CD4-positive, alpha-beta T cell treated with Interleukin-6 for 4 hours (primary cell): Measurements from ENCODE around the gene ROBO1.

Source experiments
- DNase-seq: peaks from one replicate; pipeline ENCODE4 v3.0.0-alpha.2; 2020; ENCODE audit warnings: mixed read lengths

Gene ROBO1

DNA sequence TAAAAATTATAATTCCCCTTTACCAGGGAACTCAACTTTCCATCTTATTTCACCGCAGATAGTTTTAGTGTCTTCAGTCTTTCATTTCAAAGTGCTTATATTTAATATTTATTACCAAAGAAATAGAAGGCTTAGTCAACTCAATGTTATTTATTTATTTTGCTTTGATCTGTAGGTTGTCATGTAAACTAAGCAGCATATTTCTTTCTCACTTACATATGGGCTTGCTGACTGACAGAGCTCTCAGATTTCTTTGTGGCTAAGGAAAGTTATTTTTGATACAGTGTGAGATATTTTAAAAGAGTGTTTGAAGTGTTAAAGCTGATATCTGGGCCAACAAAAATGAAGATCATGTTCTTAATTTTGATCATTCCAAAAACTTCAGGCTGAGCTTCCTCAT is 331.4 kb downstream of the ROBO1 start:
- DNase-seq = no peak

GRCh38 chr3:79427081-79427480 is 340.7 kb downstream of the ROBO1 start:
- DNase-seq = no peak

GRCh38 chr3:79424811-79425210 is 343.0 kb downstream of the ROBO1 start:
- DNase-seq = no peak

GRCh38 chr3:79423417-79423816 is 344.4 kb downstream of the ROBO1 start:
- DNase-seq = no peak

- DNase-seq = no peak
These were observed 346.5 kb downstream of the ROBO1 start for GRCh38 chr3:79421273-79421672.

DNA sequence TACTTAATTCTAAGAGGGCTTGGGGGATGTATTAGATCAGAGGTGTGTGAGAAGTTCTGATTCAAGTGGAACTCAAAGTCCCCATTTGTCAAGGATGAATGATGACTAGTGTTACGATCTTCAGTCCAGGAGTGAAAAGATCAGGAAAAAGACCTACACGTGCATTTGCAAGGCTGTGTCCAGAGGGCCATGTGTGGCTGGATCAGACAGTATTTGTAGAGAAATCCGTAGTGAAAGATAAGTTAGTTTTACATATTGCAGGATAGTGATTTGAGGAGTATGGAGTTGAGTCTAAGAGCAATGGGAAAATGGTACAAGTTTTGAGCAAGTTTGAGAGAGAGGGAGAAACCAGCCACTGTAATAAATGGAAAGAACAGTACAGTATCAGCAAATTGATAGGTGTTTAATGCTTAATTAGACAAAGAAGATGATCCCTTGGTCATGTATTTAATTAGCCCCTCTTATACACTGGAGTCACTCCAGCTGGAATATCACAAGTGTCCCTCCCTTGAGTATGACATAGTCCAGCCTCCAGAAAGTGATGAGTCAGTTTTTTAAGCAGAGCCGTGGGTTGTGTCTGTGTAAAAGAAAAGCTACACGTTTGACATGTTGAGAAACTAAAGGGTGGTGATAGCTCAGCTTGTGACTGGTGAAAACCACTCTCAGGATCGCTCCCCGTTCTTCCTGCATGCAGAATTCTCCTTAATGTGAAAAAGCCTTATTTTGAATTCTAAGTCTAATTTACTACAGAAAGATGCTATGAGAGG is 348.8 kb downstream of the ROBO1 start:
- no peak for DNase-seq

DNA sequence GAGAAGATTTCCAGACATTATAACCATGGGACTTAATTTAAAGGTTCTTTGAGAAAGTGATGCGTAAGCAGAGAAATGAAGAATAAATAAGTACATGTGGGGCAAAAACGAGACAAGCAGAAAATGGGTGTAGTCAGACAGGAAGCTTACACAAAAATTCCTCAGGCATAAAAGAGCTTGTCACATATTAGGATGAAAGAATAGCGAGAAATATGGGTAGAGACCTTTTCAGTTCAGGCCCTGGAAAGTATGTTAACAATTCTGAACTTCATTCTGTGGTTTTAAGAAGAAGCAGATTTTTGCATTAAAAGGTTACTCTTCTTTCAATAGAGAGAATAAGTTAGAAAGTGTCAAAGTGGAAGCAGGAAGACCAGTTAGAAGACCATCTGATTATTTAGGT is 352.4 kb downstream of the ROBO1 start:
- DNase-seq = no peak

GRCh38 chr3:79414806-79415205 is 353.0 kb downstream of the ROBO1 start:
- no peak for DNase-seq

- no peak for DNase-seq
These were observed 353.8 kb downstream of the ROBO1 start for GRCh38 chr3:79414035-79414434.

GRCh38 chr3:79412537-79412936 is 355.3 kb downstream of the ROBO1 start:
- DNase-seq = no peak

GRCh38 chr3:79410617-79411016 is 357.2 kb downstream of the ROBO1 start:
- no peak for DNase-seq

GRCh38 chr3:79410136-79410535 is 357.7 kb downstream of the ROBO1 start:
- no peak for DNase-seq

DNA sequence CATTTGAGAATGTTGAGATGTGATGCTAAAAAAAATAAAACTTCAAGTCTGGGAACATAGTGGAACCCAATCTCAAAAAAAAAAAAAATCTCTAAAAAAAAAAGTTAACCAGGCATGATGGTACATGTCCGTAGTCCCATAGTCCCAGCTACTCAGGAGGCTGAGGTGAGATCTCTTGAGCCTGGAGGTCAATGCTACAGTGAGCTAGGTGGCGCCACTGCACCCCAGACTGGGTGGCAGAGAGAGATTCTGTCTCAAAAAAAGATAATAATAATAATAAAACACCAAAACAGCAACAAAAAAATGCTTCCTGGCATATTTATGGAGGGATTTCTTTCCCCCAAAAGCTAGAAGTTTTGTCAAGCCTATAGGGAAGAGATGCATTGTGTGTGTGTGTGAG is 361.6 kb downstream of the ROBO1 start:
- no peak for DNase-seq

GRCh38 chr3:79405183-79405582 is 362.6 kb downstream of the ROBO1 start:
- no peak for DNase-seq

DNA sequence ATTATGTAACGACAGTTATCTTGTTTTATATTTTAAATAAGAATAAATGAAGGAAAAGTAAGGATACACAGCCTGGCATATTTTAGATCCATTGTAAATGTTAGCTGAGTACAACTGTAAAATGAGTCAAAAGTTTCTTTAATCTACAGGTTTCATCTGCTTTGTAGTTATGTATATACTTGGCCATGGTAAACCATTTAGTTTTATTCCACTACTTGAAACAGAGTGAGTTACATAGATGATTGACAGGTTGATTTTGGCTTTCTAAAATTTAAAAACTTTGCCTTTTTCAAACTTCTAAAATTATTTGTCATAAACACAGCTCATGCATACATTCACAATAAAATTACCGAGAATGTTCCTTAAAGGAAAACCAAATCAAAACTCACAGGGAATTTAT is 371.2 kb downstream of the ROBO1 start:
- no peak for DNase-seq

GRCh38 chr3:79392479-79392878 is 375.3 kb downstream of the ROBO1 start:
- DNase-seq = no peak

DNA sequence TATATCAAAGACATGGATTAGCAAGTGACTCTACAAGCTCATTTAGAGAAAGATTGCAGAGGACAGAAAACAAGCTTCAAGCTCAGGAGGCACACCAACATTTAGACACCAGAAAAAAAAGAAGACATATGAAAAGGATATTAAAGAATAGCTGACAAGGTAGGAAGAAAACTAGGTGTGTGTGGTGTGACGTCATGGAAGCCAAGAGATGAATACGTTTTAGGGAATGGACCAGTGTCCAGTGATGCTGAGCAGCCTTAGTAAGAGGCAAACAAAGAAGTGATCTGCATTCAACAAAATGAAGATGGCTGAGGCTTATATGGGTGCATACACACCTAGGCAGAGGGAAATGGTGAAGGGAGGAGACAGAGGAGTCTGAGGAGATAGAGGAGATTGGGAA is 377.4 kb downstream of the ROBO1 start:
- no peak for DNase-seq

GRCh38 chr3:79385211-79385610 is 382.6 kb downstream of the ROBO1 start:
- DNase-seq = no peak

- DNase-seq = no peak
These were observed 384.3 kb downstream of the ROBO1 start for GRCh38 chr3:79383402-79384012.

DNA sequence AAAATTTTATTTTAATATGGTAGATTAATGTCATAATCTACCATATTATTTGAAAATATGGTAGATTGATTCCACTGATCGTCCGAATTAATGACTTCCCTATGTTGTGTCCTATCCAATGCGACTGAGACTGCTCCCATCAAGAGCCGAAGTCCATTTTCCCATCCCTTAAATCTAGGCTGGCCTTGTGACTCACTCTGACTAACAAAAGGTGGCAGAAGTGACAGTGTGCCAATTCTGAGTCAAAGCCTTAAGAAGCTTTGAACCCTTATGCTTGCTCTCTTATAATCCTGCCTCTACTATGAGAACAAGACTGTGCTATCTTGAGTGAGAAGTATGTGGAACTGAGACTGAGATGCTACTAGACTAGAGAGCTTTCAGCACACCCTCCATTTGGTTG is 387.2 kb downstream of the ROBO1 start:
- DNase-seq = no peak

- DNase-seq = no peak
These were observed 389.7 kb downstream of the ROBO1 start for GRCh38 chr3:79378064-79378463.

DNA sequence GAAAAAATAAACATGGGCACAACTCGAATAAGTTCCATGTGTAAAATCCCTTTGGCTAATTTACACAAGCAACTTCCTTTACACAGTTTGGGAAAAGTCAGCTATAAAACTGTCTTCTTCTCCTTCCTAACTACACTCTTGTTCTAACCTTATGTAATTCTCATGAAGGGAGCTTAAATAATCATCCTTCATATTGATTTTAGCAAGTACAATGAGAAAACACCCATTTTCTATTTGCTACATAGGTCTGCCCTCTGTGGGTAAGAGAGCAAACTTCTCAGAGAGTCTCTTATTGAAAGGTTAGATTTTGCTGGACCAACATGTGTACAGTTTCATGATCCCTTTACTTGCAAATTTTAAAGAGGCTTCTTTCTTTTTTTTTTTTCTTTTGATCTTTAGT is 398.5 kb downstream of the ROBO1 start:
- DNase-seq = no peak

GRCh38 chr3:79368403-79368802 is 399.4 kb downstream of the ROBO1 start:
- DNase-seq = no peak

GRCh38 chr3:79367803-79368202 is 400.0 kb downstream of the ROBO1 start:
- DNase-seq = no peak

DNA sequence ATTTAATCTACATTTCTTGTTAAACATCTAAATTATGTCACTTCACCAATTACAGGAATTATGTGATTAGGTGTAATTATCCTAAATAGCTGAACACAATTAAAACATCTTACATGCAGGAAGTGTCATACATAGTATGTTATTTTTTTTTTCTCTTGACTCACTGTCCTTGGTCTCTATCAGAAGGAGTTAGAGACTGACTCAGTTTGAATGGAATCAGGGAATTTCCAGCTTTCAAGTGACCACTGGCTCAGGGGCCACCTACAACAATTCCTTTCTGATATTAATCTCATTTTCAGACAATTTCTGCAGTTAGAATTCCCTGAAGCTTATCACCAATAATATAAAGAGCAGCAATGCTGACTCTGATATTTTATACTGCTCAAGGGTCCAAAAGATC is 400.7 kb downstream of the ROBO1 start:
- no peak for DNase-seq
